ENCODE results near the gene NSD1.

Gene NSD1

DNA sequence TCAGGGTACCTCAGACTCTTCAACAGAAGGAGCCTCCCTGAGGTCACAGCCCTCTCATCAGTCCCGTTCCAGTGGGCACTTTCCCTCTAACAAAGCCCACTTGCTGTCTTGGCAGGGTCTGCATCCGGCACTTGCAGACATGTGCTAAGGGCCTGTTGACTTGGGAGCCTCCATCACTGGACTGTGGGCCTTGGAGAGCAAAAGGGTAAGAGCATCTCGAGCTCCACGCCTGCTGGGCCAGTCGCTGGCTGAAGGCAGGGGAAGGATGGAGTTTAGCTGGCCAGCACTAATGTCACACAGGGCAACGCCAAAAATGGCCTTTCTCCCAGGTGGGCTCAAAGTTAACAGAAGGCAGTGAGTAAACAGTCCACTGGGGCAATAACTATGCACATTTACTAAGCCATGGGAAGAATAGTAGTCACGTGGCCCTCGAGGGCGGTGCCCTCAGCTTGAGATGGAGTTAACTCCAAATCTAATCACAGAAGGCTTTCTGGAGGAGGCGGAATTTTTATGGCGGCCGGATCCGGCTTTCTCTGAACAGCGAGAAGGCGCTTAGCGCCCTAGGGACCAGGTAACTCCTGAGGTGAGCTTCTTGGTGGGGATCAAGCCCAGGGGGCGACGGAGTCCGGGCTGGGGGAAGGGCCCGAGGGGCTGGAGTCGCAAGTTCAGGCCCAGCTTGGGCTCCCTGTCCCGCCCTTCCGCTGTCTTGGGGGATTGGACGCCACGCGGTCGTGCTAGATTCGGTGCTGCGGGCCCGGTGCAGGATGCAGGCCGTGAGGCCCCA is 2.0 kb upstream of the NSD1 start:
- H4K8ac ChIP-seq (ENCODE audit: low read length) = peak overlapping the region; percentile 99
- H3K4me3 ChIP-seq (ENCODE audit: insufficient read depth in 1 of 2, low read depth in 1 of 2, low read length in 2 of 2) = no peak overlapping the region
- peak overlapping the region; percentile 67 for H4K91ac ChIP-seq (ENCODE audit: low read length)
- H2BK5ac ChIP-seq (ENCODE audit: low read depth, low read length, poor library complexity, severe bottlenecking) = no peak overlapping the region
- peak overlapping the region; percentile 37 to 66 for H3K18ac ChIP-seq (ENCODE audit: low read depth in 1 of 2, low read length in 2 of 2)
- no peaks in the 10 kb centered on the region for H3K9me3 ChIP-seq (ENCODE audit: control insufficient read depth, low read length)
- H2BK120ac ChIP-seq (ENCODE audit: low read depth, low read length) = no peak overlapping the region
- DNase-seq = no peak
- H3K79me1 ChIP-seq (replicated peaks; ENCODE audit: low read length, poor library complexity, severe bottlenecking) = peaks cover 6% of the 10 kb centered on the region
- H2BK15ac ChIP-seq (ENCODE audit: low read depth, poor library complexity, severe bottlenecking) = peak overlapping the region; percentile 15
- peak overlapping the region in 1 of 2 experiments; percentile 59 for H2BK12ac ChIP-seq (ENCODE audit: low read length in 2 of 2)
- peaks cover 28% of the 10 kb centered on the region for H3K4me1 ChIP-seq (ENCODE audit: control insufficient read depth, insufficient read depth, low read depth, low read length)
- H3K4ac ChIP-seq (ENCODE audit: low read depth in 1 of 2, low read length in 2 of 2) = peak overlapping the region in 1 of 2 experiments; percentile 3
- H3K14ac ChIP-seq (ENCODE audit: low read length in 2 of 2) = no peak overlapping the region
- H3K36me3 ChIP-seq (ENCODE audit: control insufficient read depth in 1 of 2, insufficient read depth in 2 of 2, low read depth in 1 of 2, low read length in 2 of 2) = peaks cover 0 to 15% of the 10 kb centered on the region in 2 experiments
- peak overlapping the region; percentile 64 for H2AK5ac ChIP-seq (ENCODE audit: low read length, severe bottlenecking)
- H3K27me3 ChIP-seq (ENCODE audit: control insufficient read depth in 1 of 2, insufficient read depth in 1 of 2, low read length in 2 of 2) = no peaks in the 10 kb centered on the region
- no peak overlapping the region for H3K9ac ChIP-seq (ENCODE audit: low read length)
- peak overlapping the region; percentile 36 for H2AFZ ChIP-seq (ENCODE audit: low read depth, low read length)
- WGBS = 62% methylated on average over 28 of the region's 31 CpGs
- H3K27ac ChIP-seq (ENCODE audit: low read length, poor library complexity, severe bottlenecking) = no peak overlapping the region
- peak overlapping the region in 1 of 2 experiments; percentile 34 for H3K23ac ChIP-seq (ENCODE audit: low read length in 2 of 2)
- H3K4me2 ChIP-seq (ENCODE audit: low read length, poor library complexity, severe bottlenecking) = no peak overlapping the region

DNA sequence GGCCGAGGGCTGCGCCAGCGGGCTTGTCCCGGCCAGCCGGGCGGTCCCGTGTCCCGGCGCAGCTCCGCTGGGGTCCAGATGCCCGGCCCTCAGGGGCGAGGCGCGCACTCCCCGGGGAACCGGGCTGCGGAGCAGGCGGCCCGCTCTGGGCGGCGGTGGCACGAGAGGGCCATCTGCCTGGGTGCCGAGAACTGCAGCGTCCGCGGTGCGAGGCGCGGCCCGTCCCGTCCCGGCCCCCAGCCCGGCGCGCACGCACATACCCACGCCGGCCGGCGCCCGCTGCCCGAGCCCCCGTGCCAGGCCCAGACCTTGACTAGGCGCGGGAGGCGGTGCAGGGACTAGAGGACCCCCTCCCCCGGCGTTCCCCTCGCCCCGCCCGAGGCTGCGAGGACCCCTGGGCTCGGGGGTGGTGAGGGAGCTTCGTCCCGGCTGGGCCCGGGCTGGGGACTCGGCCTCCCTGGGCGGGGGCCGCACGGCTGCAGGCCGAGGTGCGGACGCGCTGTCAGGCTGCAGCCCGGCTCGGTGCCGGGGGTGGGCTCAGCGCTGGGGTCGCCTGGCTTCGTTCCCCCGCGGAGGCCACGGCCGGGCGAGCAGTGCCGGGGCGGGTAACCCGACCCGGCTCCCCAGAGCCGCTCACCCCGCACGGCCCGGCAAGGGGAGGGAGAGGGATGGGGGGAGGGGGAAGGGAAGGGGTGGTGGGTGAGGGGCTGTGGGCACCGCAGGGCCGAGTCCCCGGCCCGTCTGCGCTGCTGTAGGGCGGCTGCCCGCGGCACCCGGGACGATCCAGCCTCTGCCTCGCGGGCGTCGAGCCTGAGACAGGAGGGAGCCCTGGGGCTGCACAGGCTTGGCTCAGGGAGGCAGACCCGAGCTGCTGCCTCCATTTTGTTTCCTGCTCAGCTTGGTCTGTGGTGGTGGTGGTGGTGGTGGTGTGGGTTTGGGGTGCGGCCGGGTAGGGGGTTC is 1.2 kb upstream of the NSD1 start:
- peak; percentile 48 for DNase-seq
- Histone ChIP-seq H4K8ac (ENCODE audit: low read length) (peak overlapping the region; percentile 99), H3K27ac (ENCODE audit: low read length, poor library complexity, severe bottlenecking) (no peak overlapping the region), H3K23ac (ENCODE audit: low read length in 2 of 2) (peak overlapping the region in 1 of 2 experiments; percentile 23), H3K4me1 (ENCODE audit: control insufficient read depth, insufficient read depth, low read depth, low read length) (peaks cover 28% of the 10 kb centered on the region), H3K36me3 (ENCODE audit: control insufficient read depth in 1 of 2, insufficient read depth in 2 of 2, low read depth in 1 of 2, low read length in 2 of 2) (peaks cover 0 to 24% of the 10 kb centered on the region in 2 experiments), H3K18ac (ENCODE audit: low read depth in 1 of 2, low read length in 2 of 2) (peak overlapping the region; percentile 99 to 100), H4K91ac (ENCODE audit: low read length) (peak overlapping the region; percentile 97), H3K79me1 (replicated peaks; ENCODE audit: low read length, poor library complexity, severe bottlenecking) (peaks cover 6% of the 10 kb centered on the region), H2AK5ac (ENCODE audit: low read length, severe bottlenecking) (peak overlapping the region; percentile 72), H2BK5ac (ENCODE audit: low read depth, low read length, poor library complexity, severe bottlenecking) (peak overlapping the region; percentile 35), H3K9ac (ENCODE audit: low read length) (peak overlapping the region; percentile 92), H2BK15ac (ENCODE audit: low read depth, poor library complexity, severe bottlenecking) (peak overlapping the region; percentile 98), H3K27me3 (ENCODE audit: control insufficient read depth in 1 of 2, insufficient read depth in 1 of 2, low read length in 2 of 2) (no peaks in the 10 kb centered on the region), H3K4ac (ENCODE audit: low read depth in 1 of 2, low read length in 2 of 2) (peak overlapping the region; percentile 99), H3K9me3 (ENCODE audit: control insufficient read depth, low read length) (no peaks in the 10 kb centered on the region), H2AFZ (ENCODE audit: low read depth, low read length) (peak overlapping the region; percentile 88), H2BK120ac (ENCODE audit: low read depth, low read length) (peak overlapping the region; percentile 77), H3K4me3 (ENCODE audit: insufficient read depth in 1 of 2, low read depth in 1 of 2, low read length in 2 of 2) (peak overlapping the region; percentile 37 to 57), H2BK12ac (ENCODE audit: low read length in 2 of 2) (peak overlapping the region in 1 of 2 experiments; percentile 97), H3K4me2 (ENCODE audit: low read length, poor library complexity, severe bottlenecking) (peak overlapping the region; percentile 63), H3K14ac (ENCODE audit: low read length in 2 of 2) (peak overlapping the region in 1 of 2 experiments; percentile 96)
- WGBS = 5% methylated on average over 50 of the region's 100 CpGs

DNA sequence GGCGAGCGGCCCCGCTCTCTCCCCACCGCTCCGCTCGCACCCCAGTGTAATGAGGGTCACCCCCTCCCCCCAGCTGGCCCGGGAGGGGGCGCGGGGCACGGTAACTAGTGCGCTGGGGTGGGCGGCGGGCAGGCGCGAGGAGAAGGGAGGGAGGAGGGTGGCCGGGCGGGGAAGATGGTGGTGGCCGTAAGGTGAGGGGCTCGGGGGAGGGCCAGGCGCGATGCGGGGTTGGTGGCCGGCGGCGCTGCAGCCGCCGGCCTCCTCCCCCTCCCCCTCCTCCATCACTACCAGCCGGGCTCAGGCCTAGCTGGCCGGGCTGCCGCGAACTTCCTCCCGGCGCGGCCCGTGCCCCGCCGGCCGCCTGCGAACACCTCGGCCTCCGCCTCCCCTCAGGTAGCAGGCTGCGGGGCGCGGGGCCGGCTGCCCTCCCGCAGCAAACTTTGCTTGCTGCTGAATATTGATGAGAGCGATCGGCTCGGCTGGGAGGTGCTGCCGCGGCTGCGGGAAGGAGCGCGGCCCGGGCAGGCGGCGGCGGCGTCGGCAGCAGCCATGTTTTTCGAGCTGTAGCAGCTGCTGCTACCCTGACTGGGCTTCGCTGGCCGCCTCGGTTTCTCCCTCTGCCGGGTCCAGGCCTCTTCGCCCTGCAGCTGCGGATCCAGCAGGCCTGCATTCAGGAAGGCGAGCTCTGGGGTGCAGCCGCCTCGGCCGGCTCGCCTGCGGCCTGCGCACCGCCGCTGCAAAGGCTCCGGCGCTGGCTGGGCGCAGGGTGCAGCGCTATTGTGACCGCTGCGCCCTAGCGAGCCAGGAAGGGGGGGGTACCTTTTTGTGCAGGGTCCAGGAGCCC is 502 bp downstream of the NSD1 start:
- Histone ChIP-seq H3K4me2 (ENCODE audit: low read length, poor library complexity, severe bottlenecking) (peak overlapping the region; percentile 97), H3K9me3 (ENCODE audit: control insufficient read depth, low read length) (no peaks in the 10 kb centered on the region), H2BK12ac (ENCODE audit: low read length in 2 of 2) (peak overlapping the region in 1 of 2 experiments; percentile 54), H3K14ac (ENCODE audit: low read length in 2 of 2) (peak overlapping the region in 1 of 2 experiments; percentile 99), H2AK5ac (ENCODE audit: low read length, severe bottlenecking) (peak overlapping the region; percentile 94), H4K8ac (ENCODE audit: low read length) (peak overlapping the region; percentile 100), H2AFZ (ENCODE audit: low read depth, low read length) (peak overlapping the region; percentile 48), H3K27ac (ENCODE audit: low read length, poor library complexity, severe bottlenecking) (peak overlapping the region; percentile 51), H3K4me3 (ENCODE audit: insufficient read depth in 1 of 2, low read depth in 1 of 2, low read length in 2 of 2) (peak overlapping the region; percentile 80 to 83), H3K79me1 (replicated peaks; ENCODE audit: low read length, poor library complexity, severe bottlenecking) (peaks cover 6% of the 10 kb centered on the region), H4K91ac (ENCODE audit: low read length) (peak overlapping the region; percentile 99), H2BK120ac (ENCODE audit: low read depth, low read length) (peak overlapping the region; percentile 97), H3K18ac (ENCODE audit: low read depth in 1 of 2, low read length in 2 of 2) (peak overlapping the region; percentile 99 to 100), H3K9ac (ENCODE audit: low read length) (peak overlapping the region; percentile 92), H2BK15ac (ENCODE audit: low read depth, poor library complexity, severe bottlenecking) (peak overlapping the region; percentile 85), H2BK5ac (ENCODE audit: low read depth, low read length, poor library complexity, severe bottlenecking) (peak overlapping the region; percentile 78), H3K23ac (ENCODE audit: low read length in 2 of 2) (peak overlapping the region; percentile 92 to 98), H3K36me3 (ENCODE audit: control insufficient read depth in 1 of 2, insufficient read depth in 2 of 2, low read depth in 1 of 2, low read length in 2 of 2) (peaks cover 11 to 36% of the 10 kb centered on the region in 2 experiments), H3K27me3 (ENCODE audit: control insufficient read depth in 1 of 2, insufficient read depth in 1 of 2, low read length in 2 of 2) (no peaks in the 10 kb centered on the region), H3K4ac (ENCODE audit: low read depth in 1 of 2, low read length in 2 of 2) (peak overlapping the region; percentile 80 to 96), H3K4me1 (ENCODE audit: control insufficient read depth, insufficient read depth, low read depth, low read length) (peaks cover 29% of the 10 kb centered on the region)
- DNase-seq = peak; percentile 61
- under 1% methylated on average over 54 of the region's 83 CpGs for WGBS
